AG04449 (cell line): ENCODE data around the gene CD37.

ENCODE experiments used
- CTCF ChIA-PET: fragments of 350-600 bp; formaldehyde crosslinking; extraction: SDS; loops from one replicate; lab custom pipeline; 2021; ENCODE audit warnings: antibody characterized with exemption; lab: Yijun Ruan, JAX
- POLR2A ChIA-PET: fragments of 400-600, 350-600 bp; formaldehyde crosslinking; extraction: SDS; loops from one replicate; lab custom pipeline; 2020; ENCODE audit warnings: antibody characterized with exemption, inconsistent platforms; lab: Yijun Ruan, JAX
- DNase-seq: peaks from one replicate; pipeline ENCODE4 v3.0.0-alpha.2; 2010; ENCODE audit warnings: low read depth, low spot score
- H3K4me3 ChIP-seq: 2 replicates; pipeline ENCODE4 v1.5.1; 2011; ENCODE audit warnings: low read depth, mild to moderate bottlenecking, control low read depth, low read length
- CTCF ChIP-seq: IDR thresholded peaks from one replicate; pipeline ENCODE4 v1.5.1; 2011; ENCODE audit warnings: mild to moderate bottlenecking, moderate library complexity, low read length, control low read depth, inconsistent platforms; ENCODE audit not compliant: insufficient read depth; ENCODE audit errors: missing control alignments

CD37 gene

GRCh38 chr19:49362048-49362928, 27.1 kb downstream of the CD37 start, which contains the start of gene TEAD2:
Gene TEAD2 (minus strand): TSS chr19:49362416. CDS start chr19:49360075, 2,341 bp downstream.
- no peak for TF ChIP-seq CTCF
- POLR2A ChIA-PET = interaction anchor here (1.3 kb wide), 1 partner anchor 90 kb away, joined by 3 read pairs; the partner anchor contains the start of gene PIH1D1
- no peak for DNase-seq
- peak within 1 kb of the TSS; percentile 85 for H3K4me3 ChIP-seq
- CTCF ChIA-PET = interaction anchor here (1.0 kb wide), 1 partner anchor 14 kb away, joined by 4 read pairs; no protein-coding TSS in a partner anchor

GRCh38 chr19:49362929-49363267, 27.7 kb downstream of the CD37 start:
- TF ChIP-seq CTCF = no peak
- peak overlapping the region; percentile 85 for H3K4me3 ChIP-seq
- ChIA-PET CTCF (interaction anchor here (0.8 to 1.0 kb wide), 2 partner anchors 15 to 21 kb away, joined by 3 to 4 read pairs; no protein-coding TSS in a partner anchor), POLR2A (interaction anchor here (1.3 kb wide), 1 partner anchor 89 kb away, joined by 3 read pairs; the partner anchor contains the start of gene PIH1D1)
- no peak for DNase-seq

- DNase-seq = peak; percentile 63
- ChIA-PET CTCF (interaction anchor here (0.8 kb wide), 1 partner anchor 20 kb away, joined by 3 read pairs; no protein-coding TSS in a partner anchor), POLR2A (interaction anchor here (1.3 kb wide), 1 partner anchor 88 kb away, joined by 3 read pairs; the partner anchor contains the start of gene PIH1D1)
- peak within 1 kb of the TSS; percentile 85 for H3K4me3 ChIP-seq
- peak; percentile 32 for TF ChIP-seq CTCF
Measured at GRCh38 chr19:49363268-49364082, 28.3 kb downstream of the CD37 start, which contains the start of gene DKKL1. Gene DKKL1 (plus strand): TSS chr19:49363877. CDS start chr19:49363999, 122 bp downstream.

- no peak for TF ChIP-seq CTCF
- POLR2A ChIA-PET = no interaction called here
- no peak for DNase-seq
- CTCF ChIA-PET = no interaction called here
- peak overlapping the region; percentile 43; the same call in 1 of the 2 replicates for H3K4me3 ChIP-seq
Measured at GRCh38 chr19:49364083-49364737, 29.0 kb downstream of the CD37 start.

GRCh38 chr19:49366110-49366509, 30.9 kb downstream of the CD37 start:
- ChIA-PET CTCF (interaction anchor here (0.9 kb wide), 1 partner anchor 13 kb away, joined by 4 read pairs; no protein-coding TSS in a partner anchor), POLR2A (interaction anchor here (0.6 kb wide), 1 partner anchor 65 kb away, joined by 3 read pairs; no protein-coding TSS in a partner anchor)
- no peak for DNase-seq
- no peak for TF ChIP-seq CTCF
- no peak overlapping the region for H3K4me3 ChIP-seq
